ENCODE measurements around the gene MAP2.

Gene MAP2

GRCh38 chr2:209673811-209674210, 250.0 kb downstream of the MAP2 start:
- ChIA-PET POLR2A (no interaction called here), CTCF (no interaction called here)
- no peaks in the 10 kb centered on the region for H3K27me3 ChIP-seq (replicated peaks in 2 of 5; ENCODE audit: control insufficient read depth in 4 of 5, insufficient read depth in 5 of 5, low read length in 4 of 5)
- H3K9me3 ChIP-seq (ENCODE audit: control extremely low read depth in 1 of 5, control insufficient read depth in 4 of 5, insufficient read depth in 2 of 5, low read depth in 1 of 5, low read length in 4 of 5), result peaks cover 0 to 3% (median 0%) of the 10 kb centered on the region in 5 experiments
- H3K36me3 ChIP-seq (ENCODE audit: control insufficient read depth in 4 of 4, insufficient read depth in 4 of 4, low read length in 3 of 4), result no peaks in the 10 kb centered on the region
- no peak overlapping the region for H3K27ac ChIP-seq (ENCODE audit: insufficient read depth in 1 of 2, low read depth in 1 of 2, low read length in 2 of 2, poor library complexity in 1 of 2, severe bottlenecking in 2 of 2)
- DNase-seq, result no peak
- H3K4me3 ChIP-seq (ENCODE audit: control insufficient read depth in 1 of 7, extremely low read depth in 1 of 7, insufficient read depth in 4 of 7, low read depth in 2 of 7, low read length in 6 of 7), result no peak overlapping the region
- no peaks in the 10 kb centered on the region for H3K4me1 ChIP-seq (ENCODE audit: control extremely low read depth in 1 of 4, control insufficient read depth in 4 of 4, insufficient read depth in 4 of 4, low read length in 3 of 4)

GRCh38 chr2:209680596-209680995, 256.7 kb downstream of the MAP2 start:
- Histone ChIP-seq H3K4me3 (ENCODE audit: control insufficient read depth in 1 of 7, extremely low read depth in 1 of 7, insufficient read depth in 4 of 7, low read depth in 2 of 7, low read length in 6 of 7) (no peak overlapping the region), H3K9me3 (ENCODE audit: control extremely low read depth in 1 of 5, control insufficient read depth in 4 of 5, insufficient read depth in 2 of 5, low read depth in 1 of 5, low read length in 4 of 5) (peaks cover 0 to 1% (median 0%) of the 10 kb centered on the region in 5 experiments), H3K27ac (ENCODE audit: insufficient read depth in 1 of 2, low read depth in 1 of 2, low read length in 2 of 2, poor library complexity in 1 of 2, severe bottlenecking in 2 of 2) (no peak overlapping the region), H3K4me1 (ENCODE audit: control extremely low read depth in 1 of 4, control insufficient read depth in 4 of 4, insufficient read depth in 4 of 4, low read length in 3 of 4) (no peaks in the 10 kb centered on the region), H3K27me3 (replicated peaks in 2 of 5; ENCODE audit: control insufficient read depth in 4 of 5, insufficient read depth in 5 of 5, low read length in 4 of 5) (no peaks in the 10 kb centered on the region), H3K36me3 (ENCODE audit: control insufficient read depth in 4 of 4, insufficient read depth in 4 of 4, low read length in 3 of 4) (no peaks in the 10 kb centered on the region)
- ChIA-PET CTCF (no interaction called here), POLR2A (no interaction called here)
- WGBS (ENCODE audit: insufficient coverage), result no CpG with 5 or more reads among the region's 1 CpG
- DNase-seq, result no peak

- DNase-seq, result no peak
- CTCF ChIA-PET, result no interaction called here
- WGBS (ENCODE audit: insufficient coverage), result no CpG with 5 or more reads among the region's 1 CpG
- POLR2A ChIA-PET, result interaction anchor here (0.6 kb wide), 1 partner anchor 1886 kb away, joined by 3 read pairs; no protein-coding TSS in a partner anchor
- Histone ChIP-seq H3K9me3 (ENCODE audit: control extremely low read depth in 1 of 5, control insufficient read depth in 4 of 5, insufficient read depth in 2 of 5, low read depth in 1 of 5, low read length in 4 of 5) (no peaks in the 10 kb centered on the region), H3K27ac (ENCODE audit: insufficient read depth in 1 of 2, low read depth in 1 of 2, low read length in 2 of 2, poor library complexity in 1 of 2, severe bottlenecking in 2 of 2) (no peak overlapping the region), H3K27me3 (replicated peaks in 2 of 5; ENCODE audit: control insufficient read depth in 4 of 5, insufficient read depth in 5 of 5, low read length in 4 of 5) (no peaks in the 10 kb centered on the region), H3K4me1 (ENCODE audit: control extremely low read depth in 1 of 4, control insufficient read depth in 4 of 4, insufficient read depth in 4 of 4, low read length in 3 of 4) (no peaks in the 10 kb centered on the region), H3K36me3 (ENCODE audit: control insufficient read depth in 4 of 4, insufficient read depth in 4 of 4, low read length in 3 of 4) (no peaks in the 10 kb centered on the region), H3K4me3 (ENCODE audit: control insufficient read depth in 1 of 7, extremely low read depth in 1 of 7, insufficient read depth in 4 of 7, low read depth in 2 of 7, low read length in 6 of 7) (no peak overlapping the region)
Observed at GRCh38 chr2:209681201-209681735, 257.4 kb downstream of the MAP2 start.

GRCh38 chr2:209682646-209683045, 258.8 kb downstream of the MAP2 start:
- Histone ChIP-seq H3K27me3 (replicated peaks in 2 of 5; ENCODE audit: control insufficient read depth in 4 of 5, insufficient read depth in 5 of 5, low read length in 4 of 5) (peaks cover 0 to 1% (median 0%) of the 10 kb centered on the region in 5 experiments), H3K4me1 (ENCODE audit: control extremely low read depth in 1 of 4, control insufficient read depth in 4 of 4, insufficient read depth in 4 of 4, low read length in 3 of 4) (no peaks in the 10 kb centered on the region), H3K4me3 (ENCODE audit: control insufficient read depth in 1 of 7, extremely low read depth in 1 of 7, insufficient read depth in 4 of 7, low read depth in 2 of 7, low read length in 6 of 7) (no peak overlapping the region), H3K27ac (ENCODE audit: insufficient read depth in 1 of 2, low read depth in 1 of 2, low read length in 2 of 2, poor library complexity in 1 of 2, severe bottlenecking in 2 of 2) (no peak overlapping the region), H3K36me3 (ENCODE audit: control insufficient read depth in 4 of 4, insufficient read depth in 4 of 4, low read length in 3 of 4) (no peaks in the 10 kb centered on the region), H3K9me3 (ENCODE audit: control extremely low read depth in 1 of 5, control insufficient read depth in 4 of 5, insufficient read depth in 2 of 5, low read depth in 1 of 5, low read length in 4 of 5) (no peaks in the 10 kb centered on the region)
- CTCF ChIA-PET, result no interaction called here
- POLR2A ChIA-PET, result no interaction called here
- 93% methylated on average over 3 of the region's 4 CpGs for WGBS (ENCODE audit: insufficient coverage)
- no peak for DNase-seq

- Histone ChIP-seq H3K9me3 (ENCODE audit: control extremely low read depth in 1 of 5, control insufficient read depth in 4 of 5, insufficient read depth in 2 of 5, low read depth in 1 of 5, low read length in 4 of 5) (no peaks in the 10 kb centered on the region), H3K4me3 (ENCODE audit: control insufficient read depth in 1 of 7, extremely low read depth in 1 of 7, insufficient read depth in 4 of 7, low read depth in 2 of 7, low read length in 6 of 7) (no peak overlapping the region), H3K27me3 (replicated peaks in 2 of 5; ENCODE audit: control insufficient read depth in 4 of 5, insufficient read depth in 5 of 5, low read length in 4 of 5) (peaks cover 0 to 3% (median 0%) of the 10 kb centered on the region in 5 experiments), H3K36me3 (ENCODE audit: control insufficient read depth in 4 of 4, insufficient read depth in 4 of 4, low read length in 3 of 4) (no peaks in the 10 kb centered on the region), H3K27ac (ENCODE audit: insufficient read depth in 1 of 2, low read depth in 1 of 2, low read length in 2 of 2, poor library complexity in 1 of 2, severe bottlenecking in 2 of 2) (no peak overlapping the region), H3K4me1 (ENCODE audit: control extremely low read depth in 1 of 4, control insufficient read depth in 4 of 4, insufficient read depth in 4 of 4, low read length in 3 of 4) (no peaks in the 10 kb centered on the region)
- POLR2A ChIA-PET, result no interaction called here
- DNase-seq, result no peak
- WGBS (ENCODE audit: insufficient coverage), result 88% methylated on average over 1 of the region's 1 CpG
- CTCF ChIA-PET, result no interaction called here
Observed at GRCh38 chr2:209685340-209685739, 261.5 kb downstream of the MAP2 start.

- no peak for DNase-seq
- H3K4me1 ChIP-seq (ENCODE audit: control extremely low read depth in 1 of 4, control insufficient read depth in 4 of 4, insufficient read depth in 4 of 4, low read length in 3 of 4), result no peaks in the 10 kb centered on the region
- POLR2A ChIA-PET, result no interaction called here
- CTCF ChIA-PET, result no interaction called here
- H3K27me3 ChIP-seq (replicated peaks in 2 of 5; ENCODE audit: control insufficient read depth in 4 of 5, insufficient read depth in 5 of 5, low read length in 4 of 5), result peaks cover 0 to 3% (median 0%) of the 10 kb centered on the region in 5 experiments
- H3K27ac ChIP-seq (ENCODE audit: insufficient read depth in 1 of 2, low read depth in 1 of 2, low read length in 2 of 2, poor library complexity in 1 of 2, severe bottlenecking in 2 of 2), result no peak overlapping the region
- no peaks in the 10 kb centered on the region for H3K36me3 ChIP-seq (ENCODE audit: control insufficient read depth in 4 of 4, insufficient read depth in 4 of 4, low read length in 3 of 4)
- 60% methylated on average over 1 of the region's 4 CpGs for WGBS (ENCODE audit: insufficient coverage)
- no peaks in the 10 kb centered on the region for H3K9me3 ChIP-seq (ENCODE audit: control extremely low read depth in 1 of 5, control insufficient read depth in 4 of 5, insufficient read depth in 2 of 5, low read depth in 1 of 5, low read length in 4 of 5)
- no peak overlapping the region for H3K4me3 ChIP-seq (ENCODE audit: control insufficient read depth in 1 of 7, extremely low read depth in 1 of 7, insufficient read depth in 4 of 7, low read depth in 2 of 7, low read length in 6 of 7)
Observed at GRCh38 chr2:209685963-209686362, 262.1 kb downstream of the MAP2 start.

- ChIA-PET POLR2A (no interaction called here), CTCF (no interaction called here)
- Histone ChIP-seq H3K36me3 (ENCODE audit: control insufficient read depth in 4 of 4, insufficient read depth in 4 of 4, low read length in 3 of 4) (no peaks in the 10 kb centered on the region), H3K4me1 (ENCODE audit: control extremely low read depth in 1 of 4, control insufficient read depth in 4 of 4, insufficient read depth in 4 of 4, low read length in 3 of 4) (no peaks in the 10 kb centered on the region), H3K4me3 (ENCODE audit: control insufficient read depth in 1 of 7, extremely low read depth in 1 of 7, insufficient read depth in 4 of 7, low read depth in 2 of 7, low read length in 6 of 7) (no peak overlapping the region), H3K27ac (ENCODE audit: insufficient read depth in 1 of 2, low read depth in 1 of 2, low read length in 2 of 2, poor library complexity in 1 of 2, severe bottlenecking in 2 of 2) (no peak overlapping the region), H3K9me3 (ENCODE audit: control extremely low read depth in 1 of 5, control insufficient read depth in 4 of 5, insufficient read depth in 2 of 5, low read depth in 1 of 5, low read length in 4 of 5) (no peaks in the 10 kb centered on the region), H3K27me3 (replicated peaks in 2 of 5; ENCODE audit: control insufficient read depth in 4 of 5, insufficient read depth in 5 of 5, low read length in 4 of 5) (peaks cover 0 to 3% (median 0%) of the 10 kb centered on the region in 5 experiments)
- no peak for DNase-seq
- no CpG with 5 or more reads among the region's 2 CpGs for WGBS (ENCODE audit: insufficient coverage)
Observed at GRCh38 chr2:209686448-209686847, 262.6 kb downstream of the MAP2 start.
